Suppressor macrophage (primary cell): ENCODE data around the gene NRCAM.

ENCODE experiments used
- DNase-seq, 4 experiments: peaks; one replicate each; pipeline ENCODE4 v3.0.0-alpha.2; 2020 to 2022

Gene NRCAM

GRCh38 chr7:108196004-108196403 lies 260.2 kb downstream of the NRCAM start:
- DNase-seq: no peak

DNA sequence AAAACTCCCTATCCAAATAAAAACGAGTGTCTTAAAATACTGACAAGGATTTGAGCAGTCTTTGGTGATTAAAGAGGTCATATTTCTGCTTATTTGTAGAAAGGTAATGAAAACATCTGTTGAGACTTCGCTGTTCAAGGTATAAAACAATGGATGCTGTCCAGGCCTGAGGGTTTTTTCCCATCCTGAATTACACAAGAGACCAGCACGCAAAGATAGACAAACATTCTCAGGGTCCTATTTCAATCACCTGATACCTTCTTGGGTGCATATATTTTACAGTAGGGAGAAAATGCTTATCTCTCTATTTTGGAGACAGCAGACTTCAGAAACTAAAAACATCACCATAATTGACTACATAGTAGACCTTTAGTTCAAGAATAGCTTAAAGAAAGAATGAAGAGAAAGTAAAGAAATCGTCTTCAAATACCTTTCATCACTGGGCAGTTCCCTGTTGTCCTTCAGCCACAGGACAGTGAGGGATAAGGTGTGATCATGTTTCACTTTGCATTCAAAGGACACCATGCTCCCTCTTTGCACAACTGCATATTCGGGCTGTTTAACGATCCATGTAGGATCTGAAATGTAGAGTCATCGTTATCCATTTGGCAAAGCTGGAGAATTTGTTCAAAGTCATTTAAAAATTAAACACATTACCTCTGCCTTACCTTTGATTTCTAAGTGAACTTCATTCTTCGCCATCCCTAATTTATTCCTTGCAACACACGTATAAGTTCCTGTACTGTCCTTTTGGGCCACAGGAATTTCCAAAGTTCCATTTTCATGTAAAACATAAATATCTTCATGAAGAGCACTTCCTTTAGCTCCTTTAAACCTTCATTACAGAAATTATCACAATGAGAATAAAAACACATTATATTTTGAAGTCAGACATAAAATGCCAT lies 262.4 kb downstream of the NRCAM start:
- DNase-seq: no peak

DNA sequence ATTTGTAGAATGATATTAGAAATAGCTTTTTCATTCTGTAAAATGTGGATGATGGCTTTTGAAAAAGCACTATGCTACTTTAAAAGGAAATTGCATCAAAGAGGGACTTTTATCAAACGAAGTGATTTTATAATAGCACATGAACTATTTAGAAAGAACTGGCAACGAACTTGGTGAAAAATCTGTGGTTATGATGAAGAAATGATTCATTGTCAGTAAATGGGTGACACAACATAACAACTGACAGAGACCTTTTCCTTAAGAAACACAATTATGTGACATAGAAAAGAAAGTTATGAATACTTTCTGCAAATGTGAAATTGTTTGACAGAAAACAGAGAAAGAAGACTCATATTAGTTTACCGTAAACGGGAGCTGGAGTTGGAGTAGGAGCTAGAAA lies 265.3 kb downstream of the NRCAM start:
- DNase-seq: no peak

DNA sequence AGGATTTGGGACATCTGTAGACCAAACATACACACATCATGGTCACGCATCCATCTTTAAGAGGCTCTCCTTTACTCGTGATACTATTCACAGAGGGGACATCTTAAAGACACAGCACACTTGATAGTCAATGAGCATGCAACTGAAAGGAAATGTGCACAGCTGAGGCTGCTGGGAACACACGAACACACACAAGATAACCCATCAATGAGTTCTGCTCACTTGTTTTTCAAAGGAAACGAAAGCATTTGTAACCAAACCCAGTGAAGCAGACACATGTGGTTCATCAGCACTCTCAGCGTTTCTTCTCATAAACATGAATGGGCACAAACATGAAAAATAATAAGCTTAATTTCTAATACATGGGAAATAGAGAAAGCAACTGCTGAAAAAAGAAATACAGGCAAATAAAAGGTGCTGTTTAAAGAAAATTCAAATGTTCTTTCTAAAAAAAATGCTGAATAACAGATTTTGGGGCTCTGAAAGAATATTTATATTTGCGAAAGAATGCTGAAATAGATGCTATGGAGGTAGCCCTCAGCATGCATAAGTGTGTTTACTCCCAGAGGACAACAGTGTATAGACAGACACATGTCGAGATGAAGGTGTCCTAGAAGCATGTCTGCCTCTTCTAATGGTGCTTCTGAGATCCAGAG lies 266.4 kb downstream of the NRCAM start:
- DNase-seq: no peak

DNA sequence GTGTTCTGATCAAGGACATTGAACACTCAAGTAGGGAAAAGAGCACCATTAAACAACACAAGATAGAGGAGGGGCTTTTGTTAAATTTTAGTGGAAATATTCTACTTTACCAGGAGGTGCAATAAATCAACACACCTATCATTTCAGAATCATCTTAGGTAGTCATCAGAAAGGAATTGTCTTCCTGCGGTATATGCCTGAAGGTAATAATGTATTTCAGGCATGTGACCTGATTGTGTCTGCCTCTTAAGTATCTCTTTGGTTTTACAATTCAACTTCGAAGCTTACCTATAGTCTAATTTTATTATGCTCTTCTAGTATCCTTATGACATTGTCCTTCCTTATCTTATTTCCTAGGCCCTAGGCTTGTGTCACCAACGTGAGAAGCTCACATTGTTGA lies 267.5 kb downstream of the NRCAM start:
- no peak for DNase-seq

DNA sequence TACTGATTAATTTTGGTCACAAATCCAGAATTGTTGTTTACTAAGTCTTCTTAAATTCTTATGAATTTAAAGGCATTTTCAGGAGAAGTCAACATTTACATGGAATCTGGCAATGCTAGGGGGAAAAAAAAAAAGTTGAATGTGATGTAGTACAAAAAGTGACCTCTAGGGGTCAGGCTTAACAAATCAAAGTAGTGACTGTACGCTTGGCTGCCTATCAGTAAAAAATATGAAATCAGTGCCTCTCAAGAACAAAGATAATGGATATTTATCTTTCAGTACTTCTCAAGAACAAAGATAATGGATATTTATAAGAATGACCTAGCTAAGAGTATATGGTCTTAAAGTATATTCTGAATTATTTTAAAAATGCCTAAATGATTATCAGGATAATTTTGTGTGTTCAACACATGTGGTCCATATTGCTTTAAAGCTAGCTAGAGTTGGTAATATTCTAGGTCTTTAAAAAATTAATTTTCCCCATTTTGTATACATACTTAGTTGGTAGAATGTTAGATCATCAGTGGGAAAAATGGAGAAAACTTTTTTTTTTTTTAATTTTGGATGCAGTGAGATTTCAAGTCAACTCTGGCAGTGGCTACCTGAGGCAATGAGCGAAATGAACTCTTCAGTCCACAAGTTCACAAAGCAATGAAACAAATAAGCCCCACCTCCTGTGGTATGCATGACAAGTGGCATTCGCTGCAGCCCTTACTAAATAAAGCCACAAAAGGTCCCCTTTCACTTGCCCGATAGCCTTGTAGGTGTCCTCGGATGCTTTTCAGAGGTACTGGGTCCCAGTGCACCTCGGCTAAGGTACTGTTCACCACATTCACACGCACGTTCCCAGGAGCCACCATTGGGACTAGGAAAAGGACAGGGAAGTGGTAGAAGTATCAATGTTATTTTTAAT lies 274.9 kb downstream of the NRCAM start:
- DNase-seq: peak; percentile 29 to 73 (median 58)

- DNase-seq: no peak
Measured at GRCh38 chr7:108178398-108178797, 277.8 kb downstream of the NRCAM start.

- DNase-seq: no peak
Measured at GRCh38 chr7:108171164-108171563, 285.1 kb downstream of the NRCAM start.

DNA sequence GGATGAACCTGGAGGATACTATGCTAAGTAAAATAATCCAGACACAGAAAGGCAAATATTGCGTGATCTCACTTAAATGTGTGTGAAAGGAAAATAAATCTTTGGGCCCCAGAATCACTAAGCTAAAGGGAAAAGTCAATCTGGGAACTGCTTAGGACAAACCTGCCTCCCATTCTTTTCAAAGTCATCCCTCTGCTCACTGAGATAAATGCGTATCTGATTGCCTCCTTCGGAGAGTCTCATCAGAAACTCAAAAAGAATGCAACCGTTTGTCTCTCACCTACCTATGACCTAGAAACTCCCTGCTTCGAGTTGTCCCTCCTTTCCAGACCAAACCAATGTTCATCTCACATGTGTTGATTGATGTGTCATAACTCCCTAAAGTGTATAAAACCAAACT lies 286.0 kb downstream of the NRCAM start:
- no peak for DNase-seq

DNA sequence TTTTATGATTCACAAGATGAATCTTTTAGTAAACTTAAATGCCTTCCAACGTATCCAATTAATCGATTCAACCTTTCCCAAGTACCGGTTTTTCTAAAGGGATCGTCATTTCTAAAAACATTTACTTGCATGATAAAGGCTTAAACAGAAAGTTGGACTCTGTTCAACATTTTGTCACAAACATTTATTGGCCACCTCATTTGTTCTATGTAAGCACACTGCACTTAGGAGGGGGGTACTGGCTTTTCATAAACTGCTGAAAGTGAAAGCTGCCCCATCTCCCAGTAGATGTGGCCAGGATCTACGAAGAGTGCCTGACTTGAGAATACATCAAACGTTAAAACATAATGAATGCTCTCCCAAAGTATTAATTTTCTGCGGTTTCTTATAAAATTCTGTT lies 288.8 kb downstream of the NRCAM start:
- no peak for DNase-seq

DNA sequence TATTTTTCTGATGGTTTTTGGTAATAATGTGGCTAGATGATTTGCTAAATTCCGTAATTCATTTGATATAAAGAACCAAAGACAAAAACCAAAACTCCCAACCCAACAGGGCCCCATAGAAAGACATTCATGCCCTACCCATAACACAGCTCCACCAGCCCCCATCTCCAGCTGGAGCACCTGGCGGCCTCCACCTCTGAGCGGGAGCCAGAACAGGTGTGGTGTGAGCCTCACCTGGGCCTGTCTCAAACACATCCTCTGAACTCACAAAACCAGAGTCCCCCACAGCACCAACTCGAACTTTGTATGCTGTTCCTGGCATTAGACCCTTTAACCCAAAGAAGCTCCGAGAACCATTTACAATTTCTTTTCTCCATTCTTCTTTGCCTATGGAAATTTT lies 289.5 kb downstream of the NRCAM start:
- DNase-seq: no peak

GRCh38 chr7:108165723-108166122 lies 290.5 kb downstream of the NRCAM start:
- no peak for DNase-seq

DNA sequence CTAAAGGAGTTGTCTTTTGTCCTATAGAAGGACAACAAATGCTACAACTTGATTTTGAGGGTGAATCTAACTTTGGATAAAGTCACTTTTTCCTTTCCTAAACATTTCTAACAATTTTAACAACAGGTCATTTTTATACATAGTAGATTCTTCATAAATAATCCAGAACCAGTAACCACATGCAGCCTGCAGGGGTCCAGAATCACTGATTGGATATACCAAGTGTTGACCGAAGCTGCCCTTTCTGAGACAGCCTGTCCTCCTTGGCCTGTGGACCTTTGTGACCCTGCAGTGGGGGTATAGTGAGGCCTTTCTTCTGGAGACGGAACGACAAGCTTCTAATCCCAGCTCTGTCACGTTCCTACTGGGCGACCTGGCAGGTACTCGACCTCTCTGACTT lies 291.3 kb downstream of the NRCAM start:
- no peak for DNase-seq

DNA sequence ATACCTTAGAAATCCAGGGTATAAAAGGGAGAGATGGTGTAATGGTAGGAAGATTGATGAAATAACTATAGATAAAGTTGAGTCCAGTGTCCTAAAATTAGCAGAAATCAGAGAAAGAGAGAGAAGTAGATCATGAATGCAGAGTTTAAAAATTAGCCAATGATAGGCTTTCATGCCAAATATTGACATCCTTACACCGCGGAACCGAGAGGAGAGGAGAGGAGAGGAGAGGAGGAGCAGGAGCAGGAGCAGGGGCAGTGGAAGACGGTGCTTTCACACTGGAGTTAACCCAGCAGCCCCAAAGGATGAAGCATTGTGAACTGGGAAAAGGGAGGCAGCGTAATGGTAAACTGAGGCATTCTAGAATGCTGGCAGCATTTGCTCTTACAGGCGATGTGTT lies 291.9 kb downstream of the NRCAM start:
- no peak for DNase-seq

GRCh38 chr7:108158776-108159175 lies 297.5 kb downstream of the NRCAM start:
- no peak for DNase-seq

GRCh38 chr7:108157606-108158335 lies 298.5 kb downstream of the NRCAM start:
- DNase-seq: no peak

GRCh38 chr7:108156897-108157605 lies 299.2 kb downstream of the NRCAM start:
- peak in 2 of 4 experiments; percentile 43 to 47 for DNase-seq

DNA sequence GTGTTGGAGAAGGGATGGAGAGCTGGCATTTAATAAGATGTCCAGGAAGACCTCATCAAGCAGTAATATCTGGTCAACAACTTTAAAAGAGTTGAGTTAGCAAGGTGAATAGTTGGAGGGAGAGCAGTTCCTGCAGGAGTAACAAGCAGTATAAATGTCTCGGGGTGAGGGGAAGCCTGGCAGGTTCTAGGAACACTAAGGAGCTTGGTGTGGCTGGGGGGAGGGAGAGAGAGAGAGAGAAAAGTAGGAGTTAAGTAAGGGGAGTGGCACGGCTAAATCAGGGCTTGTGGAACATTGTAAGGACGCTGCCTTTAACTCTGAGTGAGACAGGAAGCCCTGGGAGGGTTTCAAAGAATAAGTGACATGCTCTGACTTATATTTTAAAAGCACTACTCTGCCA lies 304.0 kb downstream of the NRCAM start:
- DNase-seq: no peak

- no peak for DNase-seq
Measured at GRCh38 chr7:108149908-108150307, 306.3 kb downstream of the NRCAM start.

DNA sequence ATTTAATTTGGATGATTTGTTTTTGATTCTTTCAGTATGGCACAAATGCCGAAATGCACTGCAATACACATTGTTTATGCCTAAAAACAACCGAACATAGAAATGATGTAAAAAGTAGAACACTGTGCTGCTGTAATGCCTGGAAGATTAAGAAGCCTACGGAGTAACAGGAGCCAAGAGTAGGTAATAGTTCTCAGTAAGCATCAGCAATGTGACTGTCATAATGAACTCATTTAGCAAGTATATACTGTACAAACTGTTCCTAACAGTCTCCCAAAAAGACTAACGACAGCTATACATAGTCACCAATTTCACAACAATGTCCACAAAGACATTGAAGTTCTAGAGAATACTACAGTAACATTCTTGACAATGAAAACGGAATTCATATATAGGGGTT lies 307.1 kb downstream of the NRCAM start:
- DNase-seq: no peak

GRCh38 chr7:108147031-108147563 lies 309.1 kb downstream of the NRCAM start:
- no peak for DNase-seq
